Trophoblast cell (in vitro differentiated cells and primary cell): ENCODE measurements around the gene CRYM.
A peak's percentile ranks its signal among the peaks of the same experiment; 100 is the strongest.
"Not testable (repeated sequence)": the region's sequence is repeated elsewhere in the genome, so short reads cannot be mapped to it uniquely, and the experiment has no call there.

ENCODE experiments used
- DNase-seq, 2 donors: peaks; one replicate each; pipeline ENCODE4 v3.0.0-alpha.2; 2016
- H2AFZ ChIP-seq: 2 replicates; pipeline ENCODE4 v1.6.1; 2013; ENCODE audit warnings: low read length, moderate library complexity, mild to moderate bottlenecking; ENCODE audit not compliant: insufficient read depth, poor library complexity
- H2AK5ac ChIP-seq: 2 replicates; pipeline ENCODE4 v1.6.1; 2013; ENCODE audit warnings: mild to moderate bottlenecking, low read length
- H2BK120ac ChIP-seq: 2 replicates; pipeline ENCODE4 v1.6.1; 2013; ENCODE audit warnings: low read length, mild to moderate bottlenecking, moderate library complexity; ENCODE audit not compliant: insufficient read depth, poor library complexity
- H2BK12ac ChIP-seq: 2 replicates; pipeline ENCODE4 v1.6.1; 2013; ENCODE audit warnings: mild to moderate bottlenecking, low read length, moderate library complexity
- H2BK5ac ChIP-seq: 2 replicates; pipeline ENCODE4 v1.6.1; 2013; ENCODE audit warnings: low read length, low read depth, moderate library complexity, mild to moderate bottlenecking; ENCODE audit not compliant: poor library complexity
- H3K14ac ChIP-seq: 2 replicates; pipeline ENCODE4 v1.6.1; 2013; ENCODE audit warnings: mild to moderate bottlenecking, low read length
- H3K18ac ChIP-seq: 2 replicates; pipeline ENCODE4 v1.6.1; 2013; ENCODE audit warnings: mild to moderate bottlenecking, low read length
- H3K23ac ChIP-seq: 2 replicates; pipeline ENCODE4 v1.6.1; 2013; ENCODE audit warnings: low read length
- H3K27ac ChIP-seq: 2 replicates; pipeline ENCODE4 v1.5.1; 2013; ENCODE audit warnings: low read depth, mild to moderate bottlenecking, inconsistent platforms, low read length, moderate library complexity
- H3K27me3 ChIP-seq: 2 replicates; pipeline ENCODE4 v1.6.1; 2013; ENCODE audit warnings: inconsistent platforms, mild to moderate bottlenecking, low read length, moderate library complexity; ENCODE audit not compliant: insufficient read depth
- H3K36me3 ChIP-seq, 2 experiments: 1 replicate in 1 of 2; 2 replicates in 1 of 2; pipeline ENCODE4 v1.6.1; 2013; ENCODE audit warnings: low read length in 2 of 2, mild to moderate bottlenecking in 2 of 2, moderate library complexity in 1 of 2; ENCODE audit not compliant: insufficient read depth in 2 of 2, control insufficient read depth in 1 of 2
- H3K4ac ChIP-seq: 2 replicates; pipeline ENCODE4 v1.6.1; 2013; ENCODE audit warnings: low read depth, mild to moderate bottlenecking, low read length, moderate library complexity
- H3K4me1 ChIP-seq, 2 experiments: 1 replicate in 1 of 2; 2 replicates in 1 of 2; pipeline ENCODE4 v1.6.1; 2013; ENCODE audit warnings: low read length in 2 of 2, mild to moderate bottlenecking in 2 of 2, moderate library complexity in 1 of 2; ENCODE audit not compliant: insufficient read depth in 2 of 2, control insufficient read depth in 1 of 2
- H3K4me2 ChIP-seq: 2 replicates; pipeline ENCODE4 v1.6.1; 2013; ENCODE audit warnings: inconsistent platforms, mild to moderate bottlenecking, low read length, moderate library complexity
- H3K4me3 ChIP-seq: 2 replicates; pipeline ENCODE4 v1.5.1; 2013; ENCODE audit warnings: mild to moderate bottlenecking, low read depth, low read length, inconsistent platforms
- H3K79me1 ChIP-seq: one replicate; pipeline ENCODE4 v1.6.1; 2013; ENCODE audit warnings: low read length
- H3K79me2 ChIP-seq: 2 replicates; pipeline ENCODE4 v1.6.1; 2013; ENCODE audit warnings: low read length, mild to moderate bottlenecking; ENCODE audit not compliant: control insufficient read depth, insufficient read depth, poor library complexity
- H3K9ac ChIP-seq: 2 replicates; pipeline ENCODE4 v1.6.1; 2013; ENCODE audit warnings: mild to moderate bottlenecking, low read length
- H3K9me3 ChIP-seq: 2 replicates; pipeline ENCODE4 v1.6.1; 2013; ENCODE audit warnings: low read depth, mild to moderate bottlenecking, control low read depth, inconsistent platforms, low read length; ENCODE audit not compliant: insufficient read depth
- H4K12ac ChIP-seq: 2 replicates; pipeline ENCODE4 v1.6.1; 2013; ENCODE audit warnings: low read depth, mild to moderate bottlenecking, low read length, moderate library complexity
- H4K8ac ChIP-seq: 2 replicates; pipeline ENCODE4 v1.6.1; 2013; ENCODE audit warnings: low read depth, mild to moderate bottlenecking, low read length, moderate library complexity
- H4K91ac ChIP-seq: one replicate; pipeline ENCODE4 v1.6.1; 2013; ENCODE audit warnings: low read depth, mild to moderate bottlenecking, low read length, moderate library complexity
- WGBS: extraction: QIAGEN DNeasy Blood & Tissue Kit; methylation state at CpG from one replicate; pipeline ENCODE4 v1.1.7; 2013; ENCODE audit warnings: missing lambda C conversion rate; ENCODE audit not compliant: insufficient read length, insufficient coverage; ENCODE audit errors: extremely low coverage; 5-methylcytosine and 5-hydroxymethylcytosine counted together

Gene CRYM

DNA sequence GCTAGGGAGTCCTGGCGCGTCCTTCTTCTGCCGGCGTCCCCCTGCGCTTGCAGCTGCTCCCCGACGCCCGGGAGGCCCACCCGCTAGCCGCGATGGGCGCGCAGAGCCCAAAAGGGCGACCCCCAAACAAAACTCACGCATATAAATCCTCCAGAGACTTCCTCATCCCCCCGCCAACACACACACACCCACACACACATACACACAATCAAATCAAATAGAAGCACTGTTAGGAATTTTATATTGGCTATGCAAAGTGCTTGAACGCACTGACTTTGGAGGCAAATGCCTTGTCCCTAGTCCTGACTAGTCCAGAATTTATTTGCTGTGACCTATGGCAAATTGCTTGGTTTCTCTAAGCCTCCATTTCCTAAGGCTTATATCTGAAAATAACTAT is 23.8 kb upstream of the CRYM start:
- Histone ChIP-seq H3K23ac (no peak overlapping the region), H4K12ac (no peak overlapping the region), H3K4me3 (peak overlapping the region; percentile 76), H2BK5ac (no peak overlapping the region), H3K79me1 (no peaks in the 10 kb centered on the region), H3K27ac (no peak overlapping the region), H3K14ac (no peak overlapping the region), H3K9me3 (peaks cover 3% of the 10 kb centered on the region), H3K4me1 (peaks cover 3 to 9% of the 10 kb centered on the region in 2 experiments), H3K9ac (no peak overlapping the region), H2AFZ (peak overlapping the region; percentile 88), H3K79me2 (no peaks in the 10 kb centered on the region), H2BK120ac (no peak overlapping the region), H2BK12ac (no peak overlapping the region), H3K18ac (no peak overlapping the region), H4K8ac (no peak overlapping the region), H2AK5ac (no peak overlapping the region), H3K4me2 (peak overlapping the region; percentile 100), H3K4ac (no peak overlapping the region), H4K91ac (no peak overlapping the region), H3K27me3 (peaks cover 6% of the 10 kb centered on the region), H3K36me3 (no peaks in the 10 kb centered on the region)
- no peak for DNase-seq
- no CpG with 5 or more reads among the region's 17 CpGs for WGBS

DNA sequence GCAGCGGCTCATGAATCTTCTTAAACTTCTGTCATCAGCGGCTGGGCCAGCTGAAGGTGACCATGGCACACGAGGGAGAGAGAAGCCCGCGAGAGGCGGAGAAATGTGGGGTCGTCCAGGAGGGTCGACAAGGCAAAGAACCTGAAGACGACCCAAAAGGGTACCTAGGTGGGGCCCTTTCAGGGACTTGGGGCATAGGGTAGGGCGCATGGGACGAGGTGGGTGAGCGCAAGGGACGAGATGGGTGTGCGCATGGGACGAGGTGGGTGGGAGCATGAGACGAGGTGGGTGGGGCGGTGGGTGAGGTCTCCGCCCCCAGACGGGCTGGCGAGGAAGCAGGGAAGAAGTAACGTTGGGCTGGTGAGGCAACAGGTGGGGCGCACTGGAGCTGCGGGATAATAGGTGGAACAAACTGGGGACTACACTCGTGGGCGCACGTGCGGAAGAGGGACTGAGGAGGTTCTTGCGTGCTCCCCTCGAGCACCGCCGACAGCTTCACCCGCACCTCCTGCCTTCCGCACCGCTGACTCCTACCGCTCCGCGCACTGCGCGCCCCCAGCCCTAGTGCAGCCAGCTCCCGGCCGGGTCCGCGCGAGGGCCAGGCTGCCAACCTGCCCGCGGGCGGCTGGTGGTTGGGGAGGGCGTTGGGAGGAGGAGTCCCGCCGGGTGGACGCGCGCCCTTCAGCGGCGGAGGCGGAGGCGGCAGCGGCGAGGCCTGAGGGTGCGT is 23.2 kb upstream of the CRYM start:
- DNase-seq, result peak; percentile 8 to 21
- Histone ChIP-seq H2BK12ac (no peak overlapping the region), H2BK120ac (no peak overlapping the region), H2BK5ac (no peak overlapping the region), H2AK5ac (no peak overlapping the region), H3K79me2 (no peaks in the 10 kb centered on the region), H4K12ac (no peak overlapping the region), H3K4ac (no peak overlapping the region), H3K4me3 (peak overlapping the region; percentile 76), H3K14ac (no peak overlapping the region), H4K8ac (peak overlapping the region; percentile 51), H3K27ac (no peak overlapping the region), H3K18ac (peak overlapping the region; percentile 16), H3K79me1 (no peaks in the 10 kb centered on the region), H3K23ac (no peak overlapping the region), H3K4me2 (peak overlapping the region; percentile 100), H3K9me3 (peaks cover 3% of the 10 kb centered on the region), H3K27me3 (peaks cover 6% of the 10 kb centered on the region), H4K91ac (no peak overlapping the region), H2AFZ (peak overlapping the region; percentile 88), H3K9ac (no peak overlapping the region), H3K4me1 (peaks cover 3 to 9% of the 10 kb centered on the region in 2 experiments), H3K36me3 (no peaks in the 10 kb centered on the region)
- WGBS, result no CpG with 5 or more reads among the region's 60 CpGs

DNA sequence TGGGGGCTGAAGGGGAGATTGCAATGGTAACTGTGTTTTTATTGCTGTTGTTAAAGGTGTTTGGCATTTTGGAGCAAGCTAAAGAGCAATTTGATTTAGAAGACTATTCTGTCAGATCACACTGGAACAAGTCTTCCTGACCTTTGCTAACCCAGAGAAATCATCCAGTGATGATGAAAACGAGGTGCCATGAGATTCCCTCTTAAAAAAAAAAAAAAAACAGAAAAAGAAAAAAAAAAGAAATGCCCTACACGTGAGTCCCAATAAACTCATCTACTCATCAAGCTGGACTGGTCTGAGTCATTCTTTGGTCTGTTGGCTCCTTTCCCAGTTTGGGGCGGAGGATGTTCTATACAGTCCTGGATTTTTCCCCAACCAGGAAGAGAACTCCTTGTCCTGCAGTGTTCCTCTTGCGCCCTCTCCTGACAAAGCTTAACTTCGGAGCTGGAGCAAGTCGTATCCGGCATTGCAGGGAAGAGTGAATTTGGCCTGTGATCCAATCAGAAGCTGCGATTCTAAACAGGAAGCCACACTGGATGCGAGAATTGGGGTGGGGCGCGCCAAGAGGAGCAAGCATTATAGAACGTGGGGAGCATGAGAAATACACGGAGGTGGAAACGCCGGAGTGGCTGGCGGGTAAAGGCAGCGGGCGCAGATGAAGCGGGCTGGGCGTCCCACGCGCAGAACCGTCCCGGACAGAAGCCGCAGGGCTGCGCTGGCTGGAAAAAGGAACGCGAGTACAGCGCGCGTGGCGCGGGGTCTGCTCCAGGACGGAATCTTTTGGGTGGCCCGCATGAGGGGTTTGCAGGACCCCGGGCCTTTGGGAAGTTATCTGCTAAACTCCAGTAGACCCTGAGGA is 22.4 kb upstream of the CRYM start:
- Histone ChIP-seq H3K4me1 (peaks cover 3 to 9% of the 10 kb centered on the region in 2 experiments), H3K4me2 (peak overlapping the region; percentile 100), H2BK12ac (no peak overlapping the region), H3K9me3 (peaks cover 3% of the 10 kb centered on the region), H3K27me3 (peaks cover 6% of the 10 kb centered on the region), H2BK120ac (no peak overlapping the region), H3K4me3 (peak overlapping the region; percentile 76), H3K9ac (no peak overlapping the region), H4K91ac (no peak overlapping the region), H3K4ac (no peak overlapping the region), H4K8ac (peak overlapping the region; percentile 51), H2AK5ac (no peak overlapping the region), H3K18ac (no peak overlapping the region), H3K27ac (no peak overlapping the region), H3K79me2 (no peaks in the 10 kb centered on the region), H4K12ac (peak overlapping the region; percentile 25), H2AFZ (peak overlapping the region; percentile 53), H2BK5ac (no peak overlapping the region), H3K36me3 (no peaks in the 10 kb centered on the region), H3K23ac (no peak overlapping the region), H3K79me1 (no peaks in the 10 kb centered on the region), H3K14ac (no peak overlapping the region)
- DNase-seq, result peak; percentile 94 to 98
- WGBS, result no CpG with 5 or more reads among the region's 36 CpGs

DNA sequence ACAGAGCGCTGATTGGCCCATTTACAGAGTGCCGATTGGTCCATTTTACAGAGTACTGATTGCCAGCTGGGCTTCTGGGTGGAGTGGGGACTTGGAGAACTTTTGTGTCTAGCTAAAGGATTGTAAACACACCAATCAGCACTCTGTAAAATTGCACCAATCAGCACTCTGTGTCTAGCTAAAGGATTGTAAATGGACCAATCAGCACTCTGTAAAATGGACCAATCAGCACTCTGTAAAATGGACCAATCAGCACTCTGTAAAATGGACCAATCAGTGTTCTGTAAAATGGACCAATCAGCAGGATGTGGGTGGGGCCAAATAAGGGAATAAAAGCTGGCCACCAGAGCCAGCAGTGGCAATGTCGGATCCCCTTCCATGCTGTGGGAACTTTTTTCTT is 11.7 kb upstream of the CRYM start:
- not testable (repeated sequence) for H3K27me3 ChIP-seq, H3K9ac ChIP-seq, H2AFZ ChIP-seq, H3K79me1 ChIP-seq, H3K14ac ChIP-seq, H3K4me2 ChIP-seq, H3K18ac ChIP-seq, H3K9me3 ChIP-seq, H2AK5ac ChIP-seq, H4K12ac ChIP-seq, H3K23ac ChIP-seq, H3K4me1 ChIP-seq, H3K36me3 ChIP-seq, H3K27ac ChIP-seq, H2BK5ac ChIP-seq, H4K91ac ChIP-seq, H3K4ac ChIP-seq, H2BK120ac ChIP-seq, H2BK12ac ChIP-seq, H3K79me2 ChIP-seq, DNase-seq, H4K8ac ChIP-seq, H3K4me3 ChIP-seq
- WGBS, result no CpG with 5 or more reads among the region's 3 CpGs
